Measurements from ENCODE around the gene GCK.

- TF ChIP-seq TAF1 (IDR thresholded peaks at IDR 0.05; ENCODE audit: borderline replicate concordance, insufficient read depth, low read length) (no peak), REST (IDR thresholded peaks at IDR 0.05; ENCODE audit: insufficient read depth in 1 of 2, low read depth in 2 of 2, low read length in 2 of 2) (no peak)
Observed at GRCh38 chr7:44150466-44150832, 38.8 kb downstream of the GCK start.
